ENCODE measurements around the gene MICB.
"Not testable (repeated sequence)": the region's sequence is repeated elsewhere in the genome, so short reads cannot be mapped to it uniquely, and the experiment has no call there.

MICB gene

GRCh38 chr6:31474871-31475286 lies 23.1 kb upstream of the MICB start:
- peak in 1 of 4 experiments; percentile 31 for DNase-seq

GRCh38 chr6:31476515-31477139 lies 21.3 kb upstream of the MICB start:
- DNase-seq = no peak

DNA sequence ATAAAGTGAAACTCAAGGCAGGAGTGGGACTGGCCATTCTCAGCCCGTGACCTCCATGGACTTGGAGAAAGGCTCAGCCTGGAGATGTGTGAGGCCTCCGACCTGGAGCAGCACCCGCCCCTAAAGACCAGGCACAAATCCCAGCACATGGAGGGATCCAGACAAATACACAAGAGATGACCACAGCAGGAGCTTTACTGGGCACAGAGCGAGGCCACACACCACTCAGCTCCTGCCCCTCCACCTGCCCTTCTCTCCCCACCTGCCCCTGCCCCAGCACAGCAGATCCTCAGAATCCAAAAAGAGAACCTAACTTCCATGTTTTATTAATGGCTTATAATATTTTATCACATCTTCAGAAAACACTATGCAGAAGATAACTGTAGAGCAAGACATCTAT lies 20.4 kb upstream of the MICB start:
- DNase-seq = no peak

DNA sequence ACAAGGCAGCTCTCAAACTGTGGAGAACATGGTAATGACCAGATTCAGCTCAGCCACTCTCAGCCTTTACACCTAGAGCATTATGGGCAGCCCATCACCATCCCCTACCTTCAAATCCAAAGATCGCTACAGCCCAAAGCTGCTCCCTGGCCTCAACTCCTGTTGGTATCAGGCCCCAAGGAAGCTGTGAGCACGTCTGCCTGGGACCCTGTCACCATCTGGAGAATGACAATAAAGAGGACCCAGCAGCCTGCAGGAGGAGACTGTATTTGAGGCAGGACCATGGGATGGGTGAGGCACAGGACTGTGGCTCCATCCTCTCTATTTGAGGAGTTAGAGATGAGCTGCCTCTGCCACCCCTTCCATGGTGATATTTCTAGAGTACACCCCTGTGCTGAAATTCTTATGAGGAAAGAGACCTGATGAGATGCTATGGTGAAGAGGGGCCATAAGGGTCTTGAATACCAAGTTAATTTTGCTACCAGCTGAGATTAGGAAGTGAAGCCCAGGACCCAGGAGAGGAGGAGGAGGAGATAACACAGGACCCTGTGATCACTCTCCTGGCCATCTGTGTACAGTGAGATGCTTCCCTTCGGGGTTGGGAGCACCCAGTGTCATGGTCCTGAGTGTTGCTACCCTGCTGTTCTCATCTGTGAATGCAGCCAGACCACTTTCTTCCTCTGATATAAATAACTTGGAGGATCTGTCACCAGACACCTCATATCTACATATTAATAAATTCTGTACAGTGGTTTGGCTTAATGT lies 19.6 kb upstream of the MICB start:
- no peak for DNase-seq

- no peak for DNase-seq
Observed at GRCh38 chr6:31479151-31479932, 18.6 kb upstream of the MICB start.

DNA sequence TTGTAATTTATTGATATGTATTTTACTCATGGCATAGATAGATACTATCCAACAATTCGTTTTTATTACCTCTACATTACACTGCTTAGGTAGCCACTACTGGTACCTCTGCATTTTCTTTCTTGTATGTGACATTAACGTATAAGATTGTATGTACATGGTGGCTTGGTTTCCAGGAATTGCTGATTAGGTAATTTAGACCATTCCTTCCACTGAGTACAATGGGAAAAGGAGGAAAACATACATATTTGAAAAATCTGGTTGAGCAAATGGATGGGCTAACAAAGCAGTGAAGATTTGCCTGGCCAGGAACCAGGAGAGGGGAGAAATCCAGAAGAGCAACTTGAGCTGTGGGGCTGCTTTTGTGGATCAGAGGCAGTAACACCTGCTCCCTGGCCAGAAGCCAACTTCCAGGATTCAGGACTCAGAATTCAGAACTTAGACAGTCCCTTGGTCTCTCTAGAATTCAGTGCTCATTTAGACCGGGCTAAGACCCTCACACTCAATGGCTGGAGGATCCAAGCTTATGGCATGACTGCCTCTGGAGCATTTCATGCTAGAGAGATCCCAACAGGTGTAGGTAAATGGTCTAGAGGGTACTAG lies 17.9 kb upstream of the MICB start:
- DNase-seq = no peak

DNA sequence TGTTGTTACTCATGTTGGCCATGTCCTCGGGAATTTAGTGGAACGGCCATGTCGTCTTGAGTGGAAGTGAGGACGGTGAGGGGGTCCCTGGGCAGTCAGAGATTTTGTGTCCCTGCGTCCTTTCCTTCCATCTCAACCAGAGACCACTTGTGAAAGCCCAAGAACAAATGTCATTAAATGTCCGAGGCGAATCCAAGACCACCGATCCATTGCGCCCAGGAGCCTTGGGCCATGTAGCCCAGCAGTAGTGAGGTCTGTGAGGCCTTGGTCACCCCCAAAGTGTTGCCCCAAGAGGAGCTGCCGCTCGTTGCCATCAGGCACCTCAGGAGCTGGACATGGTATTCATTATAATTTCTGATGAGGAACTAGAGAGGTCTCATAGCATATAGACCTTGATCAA lies 17.4 kb upstream of the MICB start:
- DNase-seq = no peak

DNA sequence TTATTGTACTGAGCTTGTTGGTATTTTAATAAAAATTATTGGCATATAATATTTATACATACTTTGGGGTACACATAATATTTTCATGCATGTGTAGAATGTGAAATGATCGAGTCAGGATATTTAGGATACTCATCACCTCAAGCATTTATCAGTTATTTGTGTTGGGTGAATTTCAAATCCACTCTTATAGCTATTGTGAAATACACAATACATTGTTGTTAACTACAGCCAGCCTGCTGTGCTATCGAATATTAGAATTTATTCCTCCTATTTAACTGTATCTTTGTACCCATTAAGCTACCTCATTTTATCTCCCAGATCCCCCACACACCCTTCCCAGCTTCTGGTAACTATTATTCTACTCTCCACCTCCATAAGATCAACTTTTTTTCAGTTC lies 14.6 kb upstream of the MICB start:
- DNase-seq = no peak

DNA sequence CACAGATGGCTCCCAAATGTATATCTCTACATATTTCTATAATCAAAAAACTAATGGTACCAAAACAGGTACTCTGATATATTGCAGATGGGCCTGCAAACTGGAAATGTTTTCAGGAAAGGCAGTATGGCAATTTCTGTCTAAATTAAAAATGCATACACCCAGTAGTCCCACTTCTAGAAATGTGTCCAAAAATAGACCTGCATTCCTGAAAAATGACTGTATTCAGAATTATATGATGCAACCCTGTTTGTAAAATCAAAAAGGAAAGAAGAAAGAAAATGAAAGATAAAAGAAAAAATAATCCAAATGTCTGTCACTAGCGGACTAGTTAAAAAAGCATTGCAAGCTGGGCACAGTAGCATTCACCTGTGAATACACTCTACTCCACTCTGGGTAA lies 12.9 kb upstream of the MICB start:
- DNase-seq = no peak

DNA sequence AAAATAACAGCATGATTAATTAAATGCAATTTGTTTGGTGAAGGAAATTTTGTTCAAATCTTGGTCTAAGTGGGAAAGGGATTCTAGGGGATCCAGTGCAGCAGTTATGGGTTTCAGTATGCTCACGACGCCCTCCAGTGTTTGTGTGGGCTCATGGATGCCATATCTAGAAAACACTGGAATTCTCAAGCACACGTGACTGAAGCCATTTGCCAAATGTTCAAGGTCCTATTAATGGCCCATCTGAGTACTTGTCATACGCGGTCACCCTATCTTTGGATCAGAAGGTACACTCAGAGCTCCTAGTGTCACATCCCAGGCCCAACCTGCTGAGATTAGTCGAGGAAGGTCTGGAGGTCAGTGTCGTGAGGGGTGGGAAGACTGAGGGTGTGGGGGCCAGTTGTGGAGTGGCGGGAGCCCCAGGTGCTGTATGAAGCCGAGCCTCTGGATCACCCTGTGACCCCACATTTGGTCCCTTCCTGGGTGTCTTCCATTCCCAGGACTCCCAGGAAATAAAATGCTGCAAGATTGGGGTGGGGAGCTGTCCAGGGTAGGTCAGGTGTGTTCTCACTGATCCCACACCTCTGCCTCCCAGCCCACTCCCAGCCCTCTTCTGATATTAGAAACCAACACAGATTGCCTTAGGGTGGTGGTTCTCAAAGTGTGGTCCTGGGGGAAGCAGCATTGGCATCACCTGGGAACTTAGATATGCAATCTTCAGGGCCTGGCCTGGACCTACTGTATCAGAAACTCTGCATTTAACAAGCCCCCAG lies 11.7 kb upstream of the MICB start:
- DNase-seq = not testable (repeated sequence)

- DNase-seq = not testable (repeated sequence)
Observed at GRCh38 chr6:31487674-31488073, 10.3 kb upstream of the MICB start.

DNA sequence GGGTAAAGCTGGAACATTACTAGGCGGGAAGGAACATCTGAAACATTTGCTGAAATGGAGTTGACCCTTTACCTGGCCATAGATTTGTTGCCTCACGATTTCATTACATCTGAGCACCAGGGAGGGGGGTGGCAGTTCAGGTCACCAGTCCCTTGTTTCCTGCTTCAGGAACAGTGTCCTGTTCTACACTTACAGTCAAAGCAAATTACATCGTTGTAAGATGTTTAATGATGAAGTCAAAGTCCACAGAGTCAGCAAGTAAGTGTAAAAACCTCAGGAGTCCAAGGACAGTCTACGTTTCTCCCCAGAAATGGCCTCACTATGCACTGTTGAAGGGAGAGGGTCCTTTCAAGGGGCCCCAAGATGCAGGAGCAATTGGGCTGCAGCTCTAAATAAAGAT lies 8.9 kb upstream of the MICB start:
- no peak for DNase-seq

GRCh38 chr6:31490115-31490873 lies 7.7 kb upstream of the MICB start:
- DNase-seq = peak in 1 of 4 experiments; percentile 12

DNA sequence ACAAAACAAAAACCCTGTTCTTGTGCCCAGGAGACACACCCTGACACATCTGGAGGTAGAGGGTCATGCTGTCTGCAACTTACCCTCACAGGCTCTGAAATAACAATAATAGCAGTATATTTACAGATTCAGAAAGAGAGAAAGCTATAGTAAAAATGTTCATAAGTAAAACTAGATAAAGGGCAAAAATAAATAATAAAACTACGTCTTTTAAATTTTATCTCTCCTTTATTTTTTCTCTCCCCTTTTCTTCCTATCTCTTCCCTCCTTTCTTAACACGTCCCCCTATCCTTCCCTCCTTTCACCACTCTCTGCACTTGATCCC lies 4.4 kb upstream of the MICB start:
- not testable (repeated sequence) for DNase-seq

- DNase-seq = peak; percentile 83 to 95 (median 88)
Observed at GRCh38 chr6:31493875-31494694, 3.9 kb upstream of the MICB start.

DNA sequence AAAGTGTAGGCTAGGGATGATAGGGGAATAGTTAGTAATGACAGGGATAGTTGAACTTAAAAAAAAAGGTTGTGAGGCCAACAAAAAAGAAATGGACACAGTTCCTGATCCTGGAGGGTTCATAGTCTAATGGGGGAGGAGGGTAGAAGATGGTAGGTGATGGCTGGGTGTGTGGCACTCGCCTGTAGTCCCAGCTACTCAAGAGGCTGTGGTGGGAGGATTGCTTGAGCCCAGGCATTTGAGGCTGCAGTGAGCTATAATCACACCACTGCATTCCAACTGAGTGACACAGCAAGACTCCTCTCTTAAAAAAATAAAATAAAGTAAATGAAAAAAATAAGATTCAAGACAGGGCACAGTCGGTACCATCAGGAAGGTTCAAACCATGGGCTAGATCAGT lies 2.4 kb upstream of the MICB start:
- peak in 2 of 4 experiments; percentile 10 to 29 for DNase-seq

- DNase-seq = not testable (repeated sequence)
Observed at GRCh38 chr6:31496826-31497225, 1.1 kb upstream of the MICB start.

DNA sequence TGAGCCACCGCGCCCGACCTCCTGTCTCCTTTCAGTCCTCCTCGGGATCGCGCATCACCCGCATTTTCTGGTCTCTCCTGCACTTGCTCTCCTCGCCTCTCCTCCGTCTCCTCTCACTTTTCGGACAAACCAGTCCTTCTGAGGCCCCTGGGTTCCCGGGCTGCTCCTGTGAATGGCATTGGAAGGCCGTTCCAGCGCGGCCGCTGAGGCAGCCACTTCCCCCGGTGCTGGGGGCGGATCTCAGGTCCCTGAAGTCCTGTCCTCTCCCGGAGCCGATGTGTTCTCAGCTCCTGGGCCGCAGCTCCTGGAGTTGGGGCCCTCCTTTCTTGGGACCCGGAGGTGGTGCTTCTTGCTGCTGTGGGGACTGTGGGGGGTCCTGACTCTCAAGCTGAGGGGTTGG lies 803 bp downstream of the MICB start:
- DNase-seq = peak in 3 of 4 experiments; percentile 18 to 54 (median 18)

DNA sequence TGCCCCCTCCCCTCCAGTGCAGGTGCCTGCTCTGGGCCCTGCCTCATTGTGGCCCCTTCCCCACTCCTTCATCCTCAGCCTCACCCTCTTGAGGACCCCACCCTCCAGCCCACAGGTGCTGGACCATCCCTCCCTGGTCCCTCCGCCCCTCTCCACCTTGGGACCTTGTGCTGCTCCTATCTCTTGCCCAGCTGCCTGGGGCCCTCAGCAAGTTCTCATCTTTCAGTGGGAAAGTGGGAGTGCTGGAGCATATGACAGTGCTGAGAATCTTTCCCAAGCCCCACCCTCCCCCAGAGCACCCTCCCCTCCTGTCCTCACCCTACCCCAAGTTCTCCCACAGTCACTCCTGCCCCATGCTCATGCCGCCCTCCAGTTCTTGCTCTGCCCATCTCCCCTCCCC lies 1.7 kb downstream of the MICB start:
- DNase-seq = not testable (repeated sequence)

- DNase-seq = peak in 3 of 4 experiments; percentile 15 to 60 (median 57)
Observed at GRCh38 chr6:31502586-31502985, 4.6 kb downstream of the MICB start.

DNA sequence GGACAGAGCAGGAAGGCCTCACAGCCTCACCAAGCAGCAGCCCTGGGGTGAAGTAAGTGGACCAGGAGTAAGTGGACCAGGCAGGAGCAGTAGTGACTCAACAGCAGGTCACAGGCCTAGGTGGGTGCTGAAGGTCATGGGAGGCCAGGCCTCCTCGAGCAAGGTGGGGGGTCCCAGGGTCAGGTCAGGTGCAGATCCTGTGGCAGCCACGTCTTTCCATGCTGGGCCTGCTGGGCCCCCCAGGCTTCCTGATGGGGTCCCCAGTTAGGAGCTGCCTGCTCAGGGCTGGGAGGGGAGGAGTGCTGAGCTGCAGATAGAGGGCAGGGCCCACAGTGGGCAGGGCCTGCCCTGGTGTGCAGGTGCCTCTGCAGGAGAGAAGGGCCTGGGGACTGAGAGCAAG lies 11.1 kb downstream of the MICB start:
- DNase-seq = not testable (repeated sequence)
